GM10266 (cell line): Measurements from ENCODE around the gene PCSK5.

ENCODE experiments used
- DNase-seq: peaks from one replicate; pipeline ENCODE4 v3.0.0; 2012; ENCODE audit errors: extremely low spot score
- TF ChIP-seq, protein P1 (sequence below): IDR thresholded peaks from 2 replicates; pipeline ENCODE4 v1.5.1; 2012; ENCODE audit warnings: mild to moderate bottlenecking, low read depth; ENCODE audit not compliant: control insufficient read depth, insufficient read depth; ENCODE audit errors: missing control alignments

PCSK5 gene

DNA sequence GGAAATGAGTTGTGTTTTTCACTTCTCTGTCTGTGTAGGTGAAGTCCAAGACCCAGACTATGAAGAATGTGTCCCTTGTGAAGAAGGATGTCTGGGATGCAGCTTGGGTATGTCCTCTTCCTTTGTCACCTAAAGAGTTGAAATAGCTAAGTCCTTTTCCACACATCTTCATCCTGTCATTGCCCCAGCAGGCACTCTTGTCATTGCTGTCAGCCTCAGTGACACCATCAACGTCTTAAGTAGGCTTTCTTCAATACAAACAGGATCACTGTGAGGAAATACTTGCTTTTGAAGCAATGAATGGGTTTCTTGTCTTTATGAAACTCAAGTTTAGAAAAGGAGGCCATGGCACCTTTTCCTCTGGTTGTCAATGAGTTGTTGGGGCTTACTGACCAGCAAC is 350.1 kb downstream of the PCSK5 start:
- no peak for DNase-seq
- TF ChIP-seq, protein P1, sequence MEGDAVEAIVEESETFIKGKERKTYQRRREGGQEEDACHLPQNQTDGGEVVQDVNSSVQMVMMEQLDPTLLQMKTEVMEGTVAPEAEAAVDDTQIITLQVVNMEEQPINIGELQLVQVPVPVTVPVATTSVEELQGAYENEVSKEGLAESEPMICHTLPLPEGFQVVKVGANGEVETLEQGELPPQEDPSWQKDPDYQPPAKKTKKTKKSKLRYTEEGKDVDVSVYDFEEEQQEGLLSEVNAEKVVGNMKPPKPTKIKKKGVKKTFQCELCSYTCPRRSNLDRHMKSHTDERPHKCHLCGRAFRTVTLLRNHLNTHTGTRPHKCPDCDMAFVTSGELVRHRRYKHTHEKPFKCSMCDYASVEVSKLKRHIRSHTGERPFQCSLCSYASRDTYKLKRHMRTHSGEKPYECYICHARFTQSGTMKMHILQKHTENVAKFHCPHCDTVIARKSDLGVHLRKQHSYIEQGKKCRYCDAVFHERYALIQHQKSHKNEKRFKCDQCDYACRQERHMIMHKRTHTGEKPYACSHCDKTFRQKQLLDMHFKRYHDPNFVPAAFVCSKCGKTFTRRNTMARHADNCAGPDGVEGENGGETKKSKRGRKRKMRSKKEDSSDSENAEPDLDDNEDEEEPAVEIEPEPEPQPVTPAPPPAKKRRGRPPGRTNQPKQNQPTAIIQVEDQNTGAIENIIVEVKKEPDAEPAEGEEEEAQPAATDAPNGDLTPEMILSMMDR = no peak

DNA sequence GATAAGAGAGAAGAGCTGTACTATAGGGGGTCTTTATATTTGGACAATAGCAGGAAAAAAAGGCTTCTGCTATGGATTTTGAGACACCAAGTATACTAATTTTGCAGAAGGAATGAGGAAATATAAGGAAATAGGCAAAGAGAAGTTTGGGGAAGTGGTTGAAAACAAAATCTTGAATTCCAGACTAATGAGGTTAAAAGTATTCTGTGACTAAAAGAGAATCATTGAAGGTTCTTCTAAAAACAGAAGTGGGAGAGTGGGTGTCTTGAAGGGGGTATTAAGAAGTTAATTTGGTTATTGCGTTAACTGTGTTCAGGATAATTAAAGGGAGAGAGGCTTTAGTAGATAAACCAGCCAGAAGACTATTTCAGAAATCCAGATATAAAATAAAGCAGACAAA is 355.0 kb downstream of the PCSK5 start:
- TF ChIP-seq, protein P1 = no peak
- DNase-seq = no peak

DNA sequence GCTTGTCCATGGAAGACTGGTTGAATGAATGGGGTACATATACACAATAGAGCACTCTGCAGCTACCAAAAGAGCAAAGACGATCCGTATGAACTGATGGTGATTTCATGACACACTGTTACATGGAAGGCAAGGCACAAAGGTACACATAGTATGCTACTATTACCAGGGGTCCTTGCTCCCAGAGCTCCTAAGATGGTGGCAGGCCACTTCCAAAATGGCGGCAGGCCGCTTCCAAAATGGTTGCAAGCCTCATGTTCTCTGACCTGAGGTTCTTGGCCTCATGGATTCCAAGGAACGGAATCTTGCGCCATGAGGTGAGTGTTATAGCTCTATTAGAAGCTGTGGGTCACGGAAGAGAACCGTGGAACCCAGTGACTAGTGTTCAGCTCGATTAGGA is 356.2 kb downstream of the PCSK5 start:
- DNase-seq = no peak

DNA sequence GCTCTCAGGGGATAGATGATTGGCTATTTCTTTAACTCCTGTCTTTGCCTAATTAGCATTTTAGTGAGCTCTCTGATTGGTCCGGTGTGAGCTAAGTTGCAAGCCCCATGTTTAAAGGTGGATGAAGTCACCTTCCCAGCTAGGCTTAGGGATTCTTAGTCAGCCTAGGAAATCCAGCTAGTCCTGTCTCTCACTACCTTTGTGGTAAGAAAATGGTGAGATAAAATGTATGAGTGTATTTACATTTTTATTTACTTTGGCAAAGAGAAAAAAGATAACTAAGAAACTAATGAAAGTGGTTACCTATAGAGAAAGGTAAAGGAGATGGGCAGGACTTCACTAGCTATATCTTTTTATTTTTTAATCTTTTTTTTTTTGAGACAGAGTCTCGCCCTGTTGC is 357.0 kb downstream of the PCSK5 start:
- no peak for DNase-seq
- TF ChIP-seq, protein P1 = no peak

More for the DNA sequence above, 356.2 kb downstream of the PCSK5 start:
- TF ChIP-seq, protein P1 = no peak

DNA sequence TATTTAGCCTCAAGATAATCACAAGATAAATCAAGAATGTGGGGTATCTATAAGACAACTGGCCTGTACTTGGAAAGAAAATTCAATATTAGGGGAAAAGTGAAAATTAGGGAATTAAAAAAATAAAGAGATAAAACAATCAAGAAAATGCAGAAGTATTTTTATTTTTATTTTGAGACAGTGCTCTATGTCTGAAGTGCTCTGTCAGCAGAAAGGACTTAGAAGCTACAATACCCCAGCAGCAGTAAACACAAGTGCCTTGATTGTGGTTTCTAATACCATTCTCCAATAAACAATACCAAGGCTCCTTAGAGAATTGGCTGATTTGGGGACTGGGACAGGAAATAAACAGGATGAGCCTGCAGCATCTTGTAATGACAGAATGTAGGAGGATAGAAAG is 358.8 kb downstream of the PCSK5 start:
- DNase-seq = no peak
- TF ChIP-seq, protein P1 = no peak

DNA sequence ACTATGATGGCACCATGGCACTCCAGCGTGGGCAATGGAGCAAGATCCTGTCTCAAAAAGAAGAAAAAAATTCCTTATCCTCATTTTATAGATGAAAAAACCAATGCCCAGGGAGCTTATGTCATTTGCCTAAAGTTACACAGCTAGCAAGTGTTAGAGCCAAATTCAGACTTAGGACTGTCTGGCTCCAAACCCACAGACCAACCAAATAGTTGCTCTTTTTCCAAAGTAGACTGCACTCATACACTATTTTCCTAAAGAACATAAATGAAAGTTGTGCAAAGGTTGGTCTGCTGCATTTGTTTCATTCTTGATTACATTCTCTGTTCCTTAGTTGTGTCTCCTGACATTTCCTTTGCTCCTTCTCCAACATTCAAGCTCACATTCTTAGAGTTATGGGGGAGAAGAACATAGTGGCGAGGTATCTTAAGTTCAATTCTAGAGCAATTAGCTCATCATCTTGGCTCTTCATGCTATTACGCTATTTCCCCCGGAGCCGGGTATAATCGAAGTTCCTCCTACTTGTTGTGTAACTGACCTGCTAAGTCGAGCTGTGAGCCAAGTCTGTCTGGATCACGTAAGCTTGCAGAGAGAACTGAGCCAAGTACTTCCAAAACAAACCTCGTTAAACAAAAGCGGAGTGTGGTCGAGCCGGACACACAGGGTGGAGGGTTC is 365.4 kb downstream of the PCSK5 start:
- no peak for DNase-seq
- TF ChIP-seq, protein P1 = no peak

DNA sequence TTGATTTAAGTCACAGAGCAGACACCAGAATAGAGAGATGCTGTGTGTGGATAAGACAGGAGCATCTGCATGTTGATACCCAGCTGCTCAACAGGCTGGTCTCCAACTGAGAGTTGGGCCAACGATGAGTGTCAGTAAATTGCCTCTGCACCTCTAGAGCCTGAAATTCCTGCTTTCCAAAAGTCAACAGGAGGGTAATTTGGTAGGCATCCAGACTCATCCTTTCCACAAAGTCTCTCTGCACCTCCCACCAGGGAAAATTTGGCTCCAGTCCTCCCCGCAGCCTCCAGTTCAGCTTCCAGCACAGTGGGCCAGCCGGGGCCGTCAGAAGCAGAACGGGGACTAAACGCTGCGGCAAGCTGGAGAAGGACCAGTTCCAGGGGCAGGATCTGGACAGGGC is 366.8 kb downstream of the PCSK5 start:
- TF ChIP-seq, protein P1 = no peak
- no peak for DNase-seq
